Gastroesophageal sphincter (tissue), 3 donors: ENCODE results near the gene APEX1.

Experiments used
- EP300 ChIP-seq: sonication (generic); formaldehyde crosslinking; IDR thresholded peaks from one replicate; pipeline ENCODE4 v1.6.1; 2017; ENCODE audit warnings: antibody characterized with exemption, mild to moderate bottlenecking
- POLR2A ChIP-seq, 2 donors: fragments of 450-650 bp; IDR thresholded peaks; one replicate each; pipeline ENCODE4 v1.6.1; 2017; ENCODE audit warnings: antibody characterized with exemption in 2 of 2, mild to moderate bottlenecking in 2 of 2, moderate library complexity in 1 of 2
- POLR2AphosphoS5 ChIP-seq: sonication (generic); formaldehyde crosslinking; IDR thresholded peaks from one replicate; pipeline ENCODE4 v1.6.1; 2017; ENCODE audit warnings: antibody characterized with exemption
- TF ChIP-seq, protein P1 (sequence below), 4 experiments: fragments of 200-600 bp in 2 of 4; fragments of 450-650 bp in 2 of 4; sonication (generic) in 1 of 4; IDR thresholded peaks; one replicate each; pipeline ENCODE4 v1.5.1; 2017 to 2019; ENCODE audit warnings: antibody characterized with exemption in 4 of 4, mild to moderate bottlenecking in 2 of 4, moderate library complexity in 2 of 4

GRCh38 chr14:20486684-20487395 lies 31.8 kb downstream of the APEX1 start:
- TF ChIP-seq, protein P1, sequence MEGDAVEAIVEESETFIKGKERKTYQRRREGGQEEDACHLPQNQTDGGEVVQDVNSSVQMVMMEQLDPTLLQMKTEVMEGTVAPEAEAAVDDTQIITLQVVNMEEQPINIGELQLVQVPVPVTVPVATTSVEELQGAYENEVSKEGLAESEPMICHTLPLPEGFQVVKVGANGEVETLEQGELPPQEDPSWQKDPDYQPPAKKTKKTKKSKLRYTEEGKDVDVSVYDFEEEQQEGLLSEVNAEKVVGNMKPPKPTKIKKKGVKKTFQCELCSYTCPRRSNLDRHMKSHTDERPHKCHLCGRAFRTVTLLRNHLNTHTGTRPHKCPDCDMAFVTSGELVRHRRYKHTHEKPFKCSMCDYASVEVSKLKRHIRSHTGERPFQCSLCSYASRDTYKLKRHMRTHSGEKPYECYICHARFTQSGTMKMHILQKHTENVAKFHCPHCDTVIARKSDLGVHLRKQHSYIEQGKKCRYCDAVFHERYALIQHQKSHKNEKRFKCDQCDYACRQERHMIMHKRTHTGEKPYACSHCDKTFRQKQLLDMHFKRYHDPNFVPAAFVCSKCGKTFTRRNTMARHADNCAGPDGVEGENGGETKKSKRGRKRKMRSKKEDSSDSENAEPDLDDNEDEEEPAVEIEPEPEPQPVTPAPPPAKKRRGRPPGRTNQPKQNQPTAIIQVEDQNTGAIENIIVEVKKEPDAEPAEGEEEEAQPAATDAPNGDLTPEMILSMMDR (IDR thresholded peaks at IDR 0.05), result no peak
- TF ChIP-seq POLR2A (IDR thresholded peaks at IDR 0.05) (no peak), POLR2AphosphoS5 (no peak), EP300 (no peak)
